Retinal pigment epithelial cell (primary cell): ENCODE results near the gene ARHGAP23.

Source experiments
- DNase-seq: peaks from one replicate; pipeline ENCODE4 v3.0.0-alpha.2; 2010; ENCODE audit warnings: low read depth
- H3K4me3 ChIP-seq: 2 replicates; pipeline ENCODE4 v1.5.1; 2011; ENCODE audit warnings: mild to moderate bottlenecking, low read length, control low read depth, moderate library complexity
- CTCF ChIP-seq: conservative IDR thresholded peaks from 2 replicates; pipeline ENCODE4 v1.5.1; 2011; ENCODE audit warnings: low read depth, low read length, control low read depth, inconsistent platforms

The ARHGAP23 gene

GRCh38 chr17:38421871-38422827 is 6.1 kb upstream of the ARHGAP23 start:
- no peak for TF ChIP-seq CTCF
- H3K4me3 ChIP-seq: no peak overlapping the region
- no peak for DNase-seq

- no peak overlapping the region for H3K4me3 ChIP-seq
- DNase-seq: no peak
- no peak for TF ChIP-seq CTCF
Observed at GRCh38 chr17:38424297-38424972, 3.8 kb upstream of the ARHGAP23 start.

DNA sequence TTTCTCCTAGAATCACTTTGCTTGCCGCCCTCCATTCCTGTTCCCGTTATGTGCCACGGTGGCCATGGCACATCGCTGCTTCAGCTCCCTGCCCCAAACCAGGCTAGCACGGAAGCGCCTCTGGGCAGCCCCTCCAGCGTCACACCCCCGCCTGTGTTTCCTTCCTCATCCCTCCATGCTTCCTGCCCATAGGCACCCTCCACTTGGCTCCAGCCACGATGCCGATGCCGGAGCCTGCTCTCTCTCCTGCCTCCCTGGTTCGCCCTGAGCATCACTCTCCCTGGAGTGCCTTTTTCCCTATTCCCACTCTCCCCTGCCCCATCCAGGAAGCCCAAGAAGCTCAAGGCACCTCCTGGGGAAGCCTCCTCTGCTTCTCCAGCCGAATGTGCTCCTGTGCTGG is 3.2 kb upstream of the ARHGAP23 start:
- TF ChIP-seq CTCF: no peak
- no peak for DNase-seq
- H3K4me3 ChIP-seq: no peak overlapping the region

GRCh38 chr17:38425744-38426143 is 2.5 kb upstream of the ARHGAP23 start:
- DNase-seq: no peak
- TF ChIP-seq CTCF: no peak
- H3K4me3 ChIP-seq: no peak overlapping the region

DNA sequence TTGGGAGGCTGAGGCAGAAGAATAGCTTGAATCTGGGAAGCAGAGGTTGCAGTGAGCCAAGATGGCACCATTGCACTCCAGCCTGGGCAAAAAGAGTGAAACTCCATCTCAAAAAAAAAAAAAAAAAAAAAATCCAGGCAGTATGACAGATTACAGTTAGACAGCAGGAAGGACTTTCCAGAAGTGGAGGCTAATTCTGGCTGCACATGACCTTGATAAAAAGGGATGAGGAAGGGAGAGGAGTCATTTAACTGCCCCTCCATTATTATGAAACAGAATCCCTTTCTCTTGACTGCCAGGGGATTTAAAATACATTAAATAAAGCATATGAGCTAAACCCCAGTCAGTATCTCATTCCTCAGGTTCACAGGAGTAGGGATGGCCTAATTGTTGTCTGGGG is 1.8 kb upstream of the ARHGAP23 start:
- no peak for DNase-seq
- TF ChIP-seq CTCF: no peak
- no peak overlapping the region for H3K4me3 ChIP-seq

- peak overlapping the region; percentile 65 for H3K4me3 ChIP-seq
- DNase-seq: no peak
- TF ChIP-seq CTCF: no peak
Observed at GRCh38 chr17:38427160-38427949, 909 bp upstream of the ARHGAP23 start.
